HepG2 (cell line): ENCODE data around the gene C21orf91. TPM values are rescaled to one million over a fixed set of nuclear protein-coding genes. Genes with fewer than 3 reads are reported as not detected.

Experiments used
- FOXK2 ChIP-seq: fragments of 450-650 bp; IDR thresholded peaks from 2 replicates; pipeline ENCODE4 v1.6.1; 2016
- GZF1 ChIP-seq: sonication (generic); formaldehyde crosslinking; IDR thresholded peaks from 2 replicates; pipeline ENCODE4 v1.5.1; 2020; ENCODE audit warnings: mild to moderate bottlenecking, missing genetic modification reagents
- KDM4B ChIP-seq: sonication (generic); formaldehyde crosslinking; IDR thresholded peaks from 2 replicates; pipeline ENCODE4 v1.4.0; 2020; ENCODE audit warnings: missing genetic modification reagents
- RARA ChIP-seq: IDR thresholded peaks from 2 replicates; pipeline ENCODE4 v1.6.1; 2016; ENCODE audit warnings: missing genetic modification reagents, missing compliant biosample characterization
- SAFB2 ChIP-seq: sonication (generic); formaldehyde crosslinking; IDR thresholded peaks from 2 replicates; pipeline ENCODE4 v1.5.1; 2020; ENCODE audit warnings: missing genetic modification reagents, low read depth, mild to moderate bottlenecking, borderline replicate concordance
- SMAD3 ChIP-seq: sonication (generic); formaldehyde crosslinking; IDR thresholded peaks from 2 replicates; pipeline ENCODE4 v1.4.0; 2020; ENCODE audit warnings: missing genetic modification reagents
- SNRNP70 ChIP-seq: fragments of 200-400 bp; formaldehyde crosslinking; IDR thresholded peaks from 2 replicates; pipeline ENCODE4 v1.6.1; 2017; ENCODE audit warnings: mild to moderate bottlenecking, low read depth, low read length, moderate library complexity
- SRSF4 ChIP-seq: fragments of 200-400 bp; formaldehyde crosslinking; IDR thresholded peaks from one replicate; pipeline ENCODE4 v1.6.1; 2018; ENCODE audit warnings: mild to moderate bottlenecking, low read depth, low read length, moderate library complexity; ENCODE audit not compliant: poor library complexity, severe bottlenecking
- TCF7 ChIP-seq: sonication (generic); IDR thresholded peaks from 2 replicates; pipeline ENCODE4 v1.6.1; 2016; ENCODE audit warnings: antibody characterized with exemption, low read depth
- TFE3 ChIP-seq: IDR thresholded peaks from 2 replicates; pipeline ENCODE4 v1.6.1; 2016
- ZBTB10 ChIP-seq: sonication (generic); formaldehyde crosslinking; IDR thresholded peaks from 2 replicates; pipeline ENCODE4 v1.4.0; 2020; ENCODE audit warnings: missing genetic modification reagents, borderline replicate concordance
- ZNF414 ChIP-seq: sonication (generic); formaldehyde crosslinking; IDR thresholded peaks from 2 replicates; pipeline ENCODE4 v1.5.0; 2020; ENCODE audit warnings: missing genetic modification reagents
- ZNF552 ChIP-seq: sonication (generic); formaldehyde crosslinking; IDR thresholded peaks from 2 replicates; pipeline ENCODE4 v1.9.0; 2022; ENCODE audit warnings: missing genetic modification reagents, mild to moderate bottlenecking, borderline replicate concordance
- ZNF567 ChIP-seq: sonication (generic); formaldehyde crosslinking; IDR thresholded peaks from 2 replicates; pipeline ENCODE4 v1.8.1; 2023; ENCODE audit warnings: mild to moderate bottlenecking, missing genetic modification reagents, borderline replicate concordance
- ZNF749 ChIP-seq: sonication (generic); formaldehyde crosslinking; IDR thresholded peaks from 2 replicates; pipeline ENCODE4 v1.8.0; 2022; ENCODE audit warnings: mild to moderate bottlenecking, missing genetic modification reagents, moderate library complexity, borderline replicate concordance
- polyA plus RNA-seq, 8 experiments: library from polyadenylated mRNA; depleted of rRNA in 3 of 8; stranded (reverse) in 7 of 8; unstranded in 1 of 8; fragments of >200 nt; fragmentation: Illumina TruSeq in 4 of 8; extraction: Trizol in 4 of 8; gene quantifications; 2 replicates each; pipeline versions ENCODE4 v1.2.1 to v1.2.3, GENCODE V29; 2011 to 2016; ENCODE audit warnings: low read depth in 4 of 8, missing spikeins in 1 of 8, mixed read lengths in 1 of 8; ENCODE audit not compliant: insufficient read depth in 1 of 8
- total RNA-seq, 5 experiments: library from RNA; depleted of rRNA; stranded (reverse); fragments of >200 nt; fragmentation: Illumina TruSeq; extraction: Trizol; gene quantifications; 2 replicates each; pipeline ENCODE4 v1.2.3, GENCODE V29; 2016; ENCODE audit warnings: low read depth in 1 of 5

The C21orf91 gene
- total and polyA plus RNA-seq, 2 of the 13 experiments (the other 11 are each of a cell fraction or from before 2014, with no cell fraction given), result 2.9 to 7.8 TPM

- TF ChIP-seq TFE3 (CRISPR knock-in tag), result no peak
- TF ChIP-seq ZNF749 (CRISPR knock-in tag), result no peak
- no peak for TF ChIP-seq ZBTB10 (CRISPR knock-in tag)
- no peak for TF ChIP-seq ZNF414 (CRISPR knock-in tag)
- no peak for TF ChIP-seq SNRNP70
- no peak for TF ChIP-seq GZF1 (CRISPR knock-in tag)
- TF ChIP-seq SMAD3 (CRISPR knock-in tag), result no peak
- no peak for TF ChIP-seq RARA
- no peak for TF ChIP-seq ZNF567 (CRISPR knock-in tag)
- no peak for TF ChIP-seq SRSF4
- no peak for TF ChIP-seq ZNF552
- no peak for TF ChIP-seq SAFB2 (CRISPR knock-in tag)
- TF ChIP-seq TCF7, result no peak
- TF ChIP-seq KDM4B, result no peak
- TF ChIP-seq FOXK2, result no peak
Observed at GRCh38 chr21:17854745-17855144, 35.6 kb upstream of the C21orf91 start (continued).
